HepG2 (cell line): ENCODE results near the gene GARS1. TPM values are rescaled to one million over a fixed set of nuclear protein-coding genes. Genes with fewer than 3 reads are reported as not detected.

Experiments
- CEBPG ChIP-seq: IDR thresholded peaks from 2 replicates; pipeline ENCODE4 v1.6.1; 2016
- HOXA5 ChIP-seq: sonication (generic); formaldehyde crosslinking; IDR thresholded peaks from 2 replicates; pipeline ENCODE4 v1.4.0; 2020; ENCODE audit warnings: missing genetic modification reagents
- IRF1 ChIP-seq: sonication (generic); formaldehyde crosslinking; IDR thresholded peaks from 2 replicates; pipeline ENCODE4 v1.4.0; 2020; ENCODE audit warnings: low read depth, mild to moderate bottlenecking, missing genetic modification reagents
- PITX1 ChIP-seq: sonication (generic); formaldehyde crosslinking; IDR thresholded peaks from 2 replicates; pipeline ENCODE4 v1.5.1; 2020; ENCODE audit warnings: mild to moderate bottlenecking, missing genetic modification reagents
- SMAD3 ChIP-seq: sonication (generic); formaldehyde crosslinking; IDR thresholded peaks from 2 replicates; pipeline ENCODE4 v1.4.0; 2020; ENCODE audit warnings: missing genetic modification reagents
- YEATS2 ChIP-seq: sonication (generic); formaldehyde crosslinking; IDR thresholded peaks from 2 replicates; pipeline ENCODE4 v1.4.0; 2020; ENCODE audit warnings: missing genetic modification reagents, borderline replicate concordance
- ZBTB3 ChIP-seq: sonication (generic); formaldehyde crosslinking; IDR thresholded peaks from 2 replicates; pipeline ENCODE4 v1.4.0; 2020; ENCODE audit warnings: low read depth, mild to moderate bottlenecking, moderate library complexity, missing genetic modification reagents, borderline replicate concordance
- polyA plus RNA-seq, 8 experiments: library from polyadenylated mRNA; depleted of rRNA in 3 of 8; stranded (reverse) in 7 of 8; unstranded in 1 of 8; fragments of >200 nt; fragmentation: Illumina TruSeq in 4 of 8; extraction: Trizol in 4 of 8; gene quantifications; 2 replicates each; pipeline versions ENCODE4 v1.2.1 to v1.2.3, GENCODE V29; 2011 to 2016; ENCODE audit warnings: low read depth in 4 of 8, missing spikeins in 1 of 8, mixed read lengths in 1 of 8; ENCODE audit not compliant: insufficient read depth in 1 of 8
- total RNA-seq, 5 experiments: library from RNA; depleted of rRNA; stranded (reverse); fragments of >200 nt; fragmentation: Illumina TruSeq; extraction: Trizol; gene quantifications; 2 replicates each; pipeline ENCODE4 v1.2.3, GENCODE V29; 2016; ENCODE audit warnings: low read depth in 1 of 5
- TF ChIP-seq, protein P1 (sequence below): sonication (generic); formaldehyde crosslinking; IDR thresholded peaks from 2 replicates; pipeline ENCODE4 v1.4.0; 2020; ENCODE audit warnings: mild to moderate bottlenecking, missing genetic modification reagents
- TF ChIP-seq, protein P2 (sequence below): sonication (generic); formaldehyde crosslinking; IDR thresholded peaks from 2 replicates; pipeline ENCODE4; 2020; ENCODE audit warnings: missing genetic modification reagents, mild to moderate bottlenecking, borderline replicate concordance
- TF ChIP-seq, protein P3 (sequence below): sonication (generic); formaldehyde crosslinking; IDR thresholded peaks from 2 replicates; pipeline ENCODE4 v1.4.0; 2020; ENCODE audit warnings: mild to moderate bottlenecking, low read depth, missing genetic modification reagents
- TF ChIP-seq, protein P4 (sequence below): sonication (generic); formaldehyde crosslinking; IDR thresholded peaks from 2 replicates; pipeline ENCODE4 v1.4.0; 2020; ENCODE audit warnings: missing genetic modification reagents, mild to moderate bottlenecking, borderline replicate concordance
- TF ChIP-seq, protein P5 (sequence below): sonication (generic); formaldehyde crosslinking; IDR thresholded peaks from 2 replicates; pipeline ENCODE4 v1.5.1; 2020; ENCODE audit warnings: missing genetic modification reagents, mild to moderate bottlenecking, borderline replicate concordance

Gene GARS1
- total and polyA plus RNA-seq, 2 of the 13 experiments (the other 11 are each of a cell fraction or from before 2014, with no cell fraction given), result 140 to 460 TPM

DNA sequence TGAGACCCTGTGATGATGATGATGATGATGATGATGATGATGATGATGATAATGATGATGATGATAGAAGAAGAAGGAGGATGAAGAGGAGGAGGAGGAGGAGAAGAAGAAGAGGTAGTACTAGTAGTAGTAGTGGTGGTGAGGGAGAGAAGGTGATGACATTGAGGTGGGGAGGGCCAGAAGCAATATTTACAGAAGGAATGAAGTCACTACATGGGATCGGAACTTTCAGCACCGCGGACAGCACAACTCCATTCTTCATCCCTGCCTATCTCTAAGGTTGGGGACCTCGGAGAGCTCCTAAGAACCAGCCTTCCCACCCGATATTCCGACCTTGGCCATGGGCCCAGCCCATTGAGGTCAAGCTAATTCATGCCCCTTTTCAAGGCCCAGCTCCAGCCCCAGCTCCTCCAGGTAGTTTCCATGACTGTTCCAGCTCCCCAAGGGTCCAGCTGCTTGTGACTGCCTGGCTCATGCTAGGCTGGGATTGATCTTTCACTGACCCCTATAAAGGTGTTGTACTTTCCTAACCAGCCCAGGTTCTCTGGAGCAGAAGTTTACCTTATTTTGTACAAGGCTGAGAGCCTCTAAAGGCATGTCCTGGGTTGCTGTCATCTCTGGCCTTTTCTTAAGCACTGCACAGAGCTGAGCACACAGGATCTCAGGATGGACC lies 77.3 kb downstream of the GARS1 start (continued):
- TF ChIP-seq ZBTB3 (CRISPR knock-in tag), result no peak
- TF ChIP-seq HOXA5 (CRISPR knock-in tag), result peak; percentile 84; the same call in 1 of the 2 replicates
- TF ChIP-seq, protein P1, sequence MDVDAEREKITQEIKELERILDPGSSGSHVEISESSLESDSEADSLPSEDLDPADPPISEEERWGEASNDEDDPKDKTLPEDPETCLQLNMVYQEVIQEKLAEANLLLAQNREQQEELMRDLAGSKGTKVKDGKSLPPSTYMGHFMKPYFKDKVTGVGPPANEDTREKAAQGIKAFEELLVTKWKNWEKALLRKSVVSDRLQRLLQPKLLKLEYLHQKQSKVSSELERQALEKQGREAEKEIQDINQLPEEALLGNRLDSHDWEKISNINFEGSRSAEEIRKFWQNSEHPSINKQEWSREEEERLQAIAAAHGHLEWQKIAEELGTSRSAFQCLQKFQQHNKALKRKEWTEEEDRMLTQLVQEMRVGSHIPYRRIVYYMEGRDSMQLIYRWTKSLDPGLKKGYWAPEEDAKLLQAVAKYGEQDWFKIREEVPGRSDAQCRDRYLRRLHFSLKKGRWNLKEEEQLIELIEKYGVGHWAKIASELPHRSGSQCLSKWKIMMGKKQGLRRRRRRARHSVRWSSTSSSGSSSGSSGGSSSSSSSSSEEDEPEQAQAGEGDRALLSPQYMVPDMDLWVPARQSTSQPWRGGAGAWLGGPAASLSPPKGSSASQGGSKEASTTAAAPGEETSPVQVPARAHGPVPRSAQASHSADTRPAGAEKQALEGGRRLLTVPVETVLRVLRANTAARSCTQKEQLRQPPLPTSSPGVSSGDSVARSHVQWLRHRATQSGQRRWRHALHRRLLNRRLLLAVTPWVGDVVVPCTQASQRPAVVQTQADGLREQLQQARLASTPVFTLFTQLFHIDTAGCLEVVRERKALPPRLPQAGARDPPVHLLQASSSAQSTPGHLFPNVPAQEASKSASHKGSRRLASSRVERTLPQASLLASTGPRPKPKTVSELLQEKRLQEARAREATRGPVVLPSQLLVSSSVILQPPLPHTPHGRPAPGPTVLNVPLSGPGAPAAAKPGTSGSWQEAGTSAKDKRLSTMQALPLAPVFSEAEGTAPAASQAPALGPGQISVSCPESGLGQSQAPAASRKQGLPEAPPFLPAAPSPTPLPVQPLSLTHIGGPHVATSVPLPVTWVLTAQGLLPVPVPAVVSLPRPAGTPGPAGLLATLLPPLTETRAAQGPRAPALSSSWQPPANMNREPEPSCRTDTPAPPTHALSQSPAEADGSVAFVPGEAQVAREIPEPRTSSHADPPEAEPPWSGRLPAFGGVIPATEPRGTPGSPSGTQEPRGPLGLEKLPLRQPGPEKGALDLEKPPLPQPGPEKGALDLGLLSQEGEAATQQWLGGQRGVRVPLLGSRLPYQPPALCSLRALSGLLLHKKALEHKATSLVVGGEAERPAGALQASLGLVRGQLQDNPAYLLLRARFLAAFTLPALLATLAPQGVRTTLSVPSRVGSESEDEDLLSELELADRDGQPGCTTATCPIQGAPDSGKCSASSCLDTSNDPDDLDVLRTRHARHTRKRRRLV (CRISPR knock-in tag), result 0 out of 2 replicates have a peak, but pooled peaks have one; percentile 42
- TF ChIP-seq SMAD3 (CRISPR knock-in tag), result peak; percentile 99
- no peak for TF ChIP-seq IRF1 (CRISPR knock-in tag)
- peak; percentile 79; the same call in 1 of the 2 replicates for TF ChIP-seq YEATS2 (CRISPR knock-in tag)
- TF ChIP-seq CEBPG, result 0 out of 2 replicates have a peak, but pooled peaks have one; percentile 6
- TF ChIP-seq, protein P2, sequence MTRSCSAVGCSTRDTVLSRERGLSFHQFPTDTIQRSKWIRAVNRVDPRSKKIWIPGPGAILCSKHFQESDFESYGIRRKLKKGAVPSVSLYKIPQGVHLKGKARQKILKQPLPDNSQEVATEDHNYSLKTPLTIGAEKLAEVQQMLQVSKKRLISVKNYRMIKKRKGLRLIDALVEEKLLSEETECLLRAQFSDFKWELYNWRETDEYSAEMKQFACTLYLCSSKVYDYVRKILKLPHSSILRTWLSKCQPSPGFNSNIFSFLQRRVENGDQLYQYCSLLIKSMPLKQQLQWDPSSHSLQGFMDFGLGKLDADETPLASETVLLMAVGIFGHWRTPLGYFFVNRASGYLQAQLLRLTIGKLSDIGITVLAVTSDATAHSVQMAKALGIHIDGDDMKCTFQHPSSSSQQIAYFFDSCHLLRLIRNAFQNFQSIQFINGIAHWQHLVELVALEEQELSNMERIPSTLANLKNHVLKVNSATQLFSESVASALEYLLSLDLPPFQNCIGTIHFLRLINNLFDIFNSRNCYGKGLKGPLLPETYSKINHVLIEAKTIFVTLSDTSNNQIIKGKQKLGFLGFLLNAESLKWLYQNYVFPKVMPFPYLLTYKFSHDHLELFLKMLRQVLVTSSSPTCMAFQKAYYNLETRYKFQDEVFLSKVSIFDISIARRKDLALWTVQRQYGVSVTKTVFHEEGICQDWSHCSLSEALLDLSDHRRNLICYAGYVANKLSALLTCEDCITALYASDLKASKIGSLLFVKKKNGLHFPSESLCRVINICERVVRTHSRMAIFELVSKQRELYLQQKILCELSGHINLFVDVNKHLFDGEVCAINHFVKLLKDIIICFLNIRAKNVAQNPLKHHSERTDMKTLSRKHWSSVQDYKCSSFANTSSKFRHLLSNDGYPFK (CRISPR knock-in tag), result no peak
- TF ChIP-seq, protein P3, sequence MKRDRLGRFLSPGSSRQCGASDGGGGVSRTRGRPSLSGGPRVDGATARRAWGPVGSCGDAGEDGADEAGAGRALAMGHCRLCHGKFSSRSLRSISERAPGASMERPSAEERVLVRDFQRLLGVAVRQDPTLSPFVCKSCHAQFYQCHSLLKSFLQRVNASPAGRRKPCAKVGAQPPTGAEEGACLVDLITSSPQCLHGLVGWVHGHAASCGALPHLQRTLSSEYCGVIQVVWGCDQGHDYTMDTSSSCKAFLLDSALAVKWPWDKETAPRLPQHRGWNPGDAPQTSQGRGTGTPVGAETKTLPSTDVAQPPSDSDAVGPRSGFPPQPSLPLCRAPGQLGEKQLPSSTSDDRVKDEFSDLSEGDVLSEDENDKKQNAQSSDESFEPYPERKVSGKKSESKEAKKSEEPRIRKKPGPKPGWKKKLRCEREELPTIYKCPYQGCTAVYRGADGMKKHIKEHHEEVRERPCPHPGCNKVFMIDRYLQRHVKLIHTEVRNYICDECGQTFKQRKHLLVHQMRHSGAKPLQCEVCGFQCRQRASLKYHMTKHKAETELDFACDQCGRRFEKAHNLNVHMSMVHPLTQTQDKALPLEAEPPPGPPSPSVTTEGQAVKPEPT (CRISPR knock-in tag), result no peak
- 0 out of 2 replicates have a peak, but pooled peaks have one; percentile 42 for TF ChIP-seq PITX1 (CRISPR knock-in tag)
- TF ChIP-seq, protein P4, sequence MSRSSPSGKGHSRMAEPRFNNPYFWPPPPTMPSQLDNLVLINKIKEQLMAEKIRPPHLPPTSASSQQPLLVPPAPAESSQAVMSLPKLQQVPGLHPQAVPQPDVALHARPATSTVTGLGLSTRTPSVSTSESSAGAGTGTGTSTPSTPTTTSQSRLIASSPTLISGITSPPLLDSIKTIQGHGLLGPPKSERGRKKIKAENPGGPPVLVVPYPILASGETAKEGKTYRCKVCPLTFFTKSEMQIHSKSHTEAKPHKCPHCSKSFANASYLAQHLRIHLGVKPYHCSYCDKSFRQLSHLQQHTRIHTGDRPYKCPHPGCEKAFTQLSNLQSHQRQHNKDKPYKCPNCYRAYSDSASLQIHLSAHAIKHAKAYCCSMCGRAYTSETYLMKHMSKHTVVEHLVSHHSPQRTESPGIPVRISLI (CRISPR knock-in tag), result no peak
- TF ChIP-seq, protein P5, sequence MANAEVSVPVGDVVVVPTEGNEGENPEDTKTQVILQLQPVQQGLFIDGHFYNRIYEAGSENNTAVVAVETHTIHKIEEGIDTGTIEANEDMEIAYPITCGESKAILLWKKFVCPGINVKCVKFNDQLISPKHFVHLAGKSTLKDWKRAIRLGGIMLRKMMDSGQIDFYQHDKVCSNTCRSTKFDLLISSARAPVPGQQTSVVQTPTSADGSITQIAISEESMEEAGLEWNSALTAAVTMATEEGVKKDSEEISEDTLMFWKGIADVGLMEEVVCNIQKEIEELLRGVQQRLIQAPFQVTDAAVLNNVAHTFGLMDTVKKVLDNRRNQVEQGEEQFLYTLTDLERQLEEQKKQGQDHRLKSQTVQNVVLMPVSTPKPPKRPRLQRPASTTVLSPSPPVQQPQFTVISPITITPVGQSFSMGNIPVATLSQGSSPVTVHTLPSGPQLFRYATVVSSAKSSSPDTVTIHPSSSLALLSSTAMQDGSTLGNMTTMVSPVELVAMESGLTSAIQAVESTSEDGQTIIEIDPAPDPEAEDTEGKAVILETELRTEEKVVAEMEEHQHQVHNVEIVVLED (CRISPR knock-in tag), result no peak
